WERI-Rb-1 (cell line): ENCODE measurements around the gene SLC27A4.

Experiments used
- DNase-seq: peaks from one replicate; pipeline ENCODE4 v3.0.0-alpha.2; 2020
- H3K27ac ChIP-seq: fragments of 250-450 bp; sonication (Bioruptor Pico); 2 replicates; pipeline ENCODE4 v1.5.1; 2020; ENCODE audit warnings: mild to moderate bottlenecking, moderate library complexity
- H3K27me3 ChIP-seq: fragments of 250-450 bp; sonication (Bioruptor Pico); 2 replicates; pipeline ENCODE4 v1.5.1; 2021; ENCODE audit warnings: mild to moderate bottlenecking, low read depth, moderate library complexity; ENCODE audit not compliant: insufficient read depth, severe bottlenecking
- H3K36me3 ChIP-seq: fragments of 250-450 bp; sonication (Bioruptor Pico); 2 replicates; pipeline ENCODE4 v1.5.1; 2020; ENCODE audit warnings: mild to moderate bottlenecking, moderate library complexity
- H3K4me3 ChIP-seq: 2 replicates; pipeline ENCODE4 v1.5.1; 2011; ENCODE audit warnings: low read depth, mild to moderate bottlenecking, control low read depth, low read length
- H3K9me3 ChIP-seq: fragments of 250-450 bp; sonication (Bioruptor Pico); 2 replicates; pipeline ENCODE4 v1.5.1; 2021; ENCODE audit warnings: mild to moderate bottlenecking, moderate library complexity; ENCODE audit not compliant: severe bottlenecking
- CTCF ChIP-seq: IDR thresholded peaks from 2 replicates; pipeline ENCODE4 v1.5.1; 2011; ENCODE audit warnings: low read depth, mild to moderate bottlenecking, control low read depth, inconsistent platforms, low read length

The SLC27A4 gene

GRCh38 chr9:128310461-128310860 lies 29.9 kb upstream of the SLC27A4 start:
- H3K9me3 ChIP-seq = no peaks in the 10 kb centered on the region
- DNase-seq = no peak
- H3K27ac ChIP-seq = no peak overlapping the region
- H3K4me3 ChIP-seq = no peak overlapping the region
- TF ChIP-seq CTCF = no peak
- H3K27me3 ChIP-seq = no peaks in the 10 kb centered on the region
- peaks cover 78% of the 10 kb centered on the region for H3K36me3 ChIP-seq

- H3K27me3 ChIP-seq = no peaks in the 10 kb centered on the region
- DNase-seq = no peak
- H3K36me3 ChIP-seq = peaks cover 87% of the 10 kb centered on the region
- TF ChIP-seq CTCF = no peak
- peak overlapping the region; percentile 81 for H3K27ac ChIP-seq
- H3K4me3 ChIP-seq = no peak overlapping the region
- no peaks in the 10 kb centered on the region for H3K9me3 ChIP-seq
These were observed 25.6 kb upstream of the SLC27A4 start for GRCh38 chr9:128314697-128315096.

- TF ChIP-seq CTCF = no peak
- no peak for DNase-seq
- Histone ChIP-seq H3K4me3 (no peak overlapping the region), H3K9me3 (no peaks in the 10 kb centered on the region), H3K36me3 (peaks cover 85% of the 10 kb centered on the region), H3K27ac (no peak overlapping the region), H3K27me3 (no peaks in the 10 kb centered on the region)
These were observed 23.9 kb upstream of the SLC27A4 start for GRCh38 chr9:128316421-128316820.

- Histone ChIP-seq H3K27ac (no peak overlapping the region), H3K27me3 (no peaks in the 10 kb centered on the region), H3K4me3 (no peak overlapping the region), H3K36me3 (peaks cover 78% of the 10 kb centered on the region), H3K9me3 (no peaks in the 10 kb centered on the region)
- TF ChIP-seq CTCF = no peak
- no peak for DNase-seq
These were observed 22.7 kb upstream of the SLC27A4 start for GRCh38 chr9:128317629-128318028.

- no peak for TF ChIP-seq CTCF
- no peaks in the 10 kb centered on the region for H3K27me3 ChIP-seq
- peaks cover 79% of the 10 kb centered on the region for H3K36me3 ChIP-seq
- no peaks in the 10 kb centered on the region for H3K9me3 ChIP-seq
- DNase-seq = no peak
- H3K27ac ChIP-seq = no peak overlapping the region; the same call in 1 of the 2 replicates
- peak overlapping the region; percentile 98 for H3K4me3 ChIP-seq
These were observed 19.0 kb upstream of the SLC27A4 start for GRCh38 chr9:128321343-128321742.

- H3K4me3 ChIP-seq = peak overlapping the region; percentile 98
- TF ChIP-seq CTCF = no peak
- H3K27ac ChIP-seq = peak overlapping the region; percentile 98
- H3K9me3 ChIP-seq = no peaks in the 10 kb centered on the region
- peaks cover 77% of the 10 kb centered on the region for H3K36me3 ChIP-seq
- no peak for DNase-seq
- no peaks in the 10 kb centered on the region for H3K27me3 ChIP-seq
These were observed 18.4 kb upstream of the SLC27A4 start for GRCh38 chr9:128321879-128322403.
